ENCODE results near the gene NSUN3. TPM values are rescaled to one million over a fixed set of nuclear protein-coding genes. Genes with fewer than 3 reads are reported as not detected.

NSUN3 gene
- total and polyA plus RNA-seq, 10 of the 15 experiments (the other 5 are each of a cell fraction or from before 2014, with no cell fraction given), result 9.1 to 20.3 (median 11.7) TPM

DNA sequence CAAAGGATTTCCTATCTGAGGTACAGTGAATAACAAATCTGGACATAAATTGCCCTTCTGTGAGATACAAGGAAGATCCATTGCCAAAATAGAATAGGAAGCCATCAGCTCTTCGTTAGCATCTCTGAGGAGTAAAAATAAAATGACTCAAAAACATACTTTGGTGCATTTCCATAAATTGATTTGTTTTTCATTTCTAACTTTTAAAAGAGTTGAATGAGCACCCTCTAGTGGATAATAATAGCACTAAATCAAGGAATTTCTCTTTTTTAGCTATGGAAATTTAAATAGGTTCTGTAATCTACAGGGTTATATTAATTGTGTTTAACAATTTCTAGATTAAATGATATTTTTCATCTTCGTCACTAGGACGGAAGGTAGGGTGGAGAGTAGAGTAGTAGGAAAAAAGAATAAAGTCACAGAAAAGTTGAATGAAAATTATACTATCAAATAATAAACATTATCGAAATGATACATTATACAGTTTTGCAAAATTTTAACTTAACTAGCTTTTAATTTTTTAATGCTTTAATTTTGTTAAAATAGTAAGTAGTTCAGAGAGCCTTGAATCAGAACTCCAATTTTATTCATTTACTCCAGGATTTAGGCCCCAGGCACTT is 6.4 kb downstream of the NSUN3 start (continued):
- TF ChIP-seq, protein P1, sequence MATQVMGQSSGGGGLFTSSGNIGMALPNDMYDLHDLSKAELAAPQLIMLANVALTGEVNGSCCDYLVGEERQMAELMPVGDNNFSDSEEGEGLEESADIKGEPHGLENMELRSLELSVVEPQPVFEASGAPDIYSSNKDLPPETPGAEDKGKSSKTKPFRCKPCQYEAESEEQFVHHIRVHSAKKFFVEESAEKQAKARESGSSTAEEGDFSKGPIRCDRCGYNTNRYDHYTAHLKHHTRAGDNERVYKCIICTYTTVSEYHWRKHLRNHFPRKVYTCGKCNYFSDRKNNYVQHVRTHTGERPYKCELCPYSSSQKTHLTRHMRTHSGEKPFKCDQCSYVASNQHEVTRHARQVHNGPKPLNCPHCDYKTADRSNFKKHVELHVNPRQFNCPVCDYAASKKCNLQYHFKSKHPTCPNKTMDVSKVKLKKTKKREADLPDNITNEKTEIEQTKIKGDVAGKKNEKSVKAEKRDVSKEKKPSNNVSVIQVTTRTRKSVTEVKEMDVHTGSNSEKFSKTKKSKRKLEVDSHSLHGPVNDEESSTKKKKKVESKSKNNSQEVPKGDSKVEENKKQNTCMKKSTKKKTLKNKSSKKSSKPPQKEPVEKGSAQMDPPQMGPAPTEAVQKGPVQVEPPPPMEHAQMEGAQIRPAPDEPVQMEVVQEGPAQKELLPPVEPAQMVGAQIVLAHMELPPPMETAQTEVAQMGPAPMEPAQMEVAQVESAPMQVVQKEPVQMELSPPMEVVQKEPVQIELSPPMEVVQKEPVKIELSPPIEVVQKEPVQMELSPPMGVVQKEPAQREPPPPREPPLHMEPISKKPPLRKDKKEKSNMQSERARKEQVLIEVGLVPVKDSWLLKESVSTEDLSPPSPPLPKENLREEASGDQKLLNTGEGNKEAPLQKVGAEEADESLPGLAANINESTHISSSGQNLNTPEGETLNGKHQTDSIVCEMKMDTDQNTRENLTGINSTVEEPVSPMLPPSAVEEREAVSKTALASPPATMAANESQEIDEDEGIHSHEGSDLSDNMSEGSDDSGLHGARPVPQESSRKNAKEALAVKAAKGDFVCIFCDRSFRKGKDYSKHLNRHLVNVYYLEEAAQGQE (IDR thresholded peaks at IDR 0.05; ENCODE audit: low read depth, low read length), result no peak
- TF ChIP-seq ZNF622 (IDR thresholded peaks at IDR 0.05), result no peak
- TF ChIP-seq KDM1A (IDR thresholded peaks at IDR 0.05; ENCODE audit: borderline replicate concordance), result no peak
- no peak for TF ChIP-seq EZH2 (IDR thresholded peaks at IDR 0.05; ENCODE audit: borderline replicate concordance, control insufficient read depth, low read depth, low read length)
- no peak for TF ChIP-seq RB1 (IDR thresholded peaks at IDR 0.05; ENCODE audit: borderline replicate concordance)
- TF ChIP-seq, protein P2, sequence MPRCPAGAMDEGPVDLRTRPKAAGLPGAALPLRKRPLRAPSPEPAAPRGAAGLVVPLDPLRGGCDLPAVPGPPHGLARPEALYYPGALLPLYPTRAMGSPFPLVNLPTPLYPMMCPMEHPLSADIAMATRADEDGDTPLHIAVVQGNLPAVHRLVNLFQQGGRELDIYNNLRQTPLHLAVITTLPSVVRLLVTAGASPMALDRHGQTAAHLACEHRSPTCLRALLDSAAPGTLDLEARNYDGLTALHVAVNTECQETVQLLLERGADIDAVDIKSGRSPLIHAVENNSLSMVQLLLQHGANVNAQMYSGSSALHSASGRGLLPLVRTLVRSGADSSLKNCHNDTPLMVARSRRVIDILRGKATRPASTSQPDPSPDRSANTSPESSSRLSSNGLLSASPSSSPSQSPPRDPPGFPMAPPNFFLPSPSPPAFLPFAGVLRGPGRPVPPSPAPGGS (IDR thresholded peaks at IDR 0.05; ENCODE audit: borderline replicate concordance, insufficient read depth, low read depth, low read length, poor library complexity, severe bottlenecking), result no peak
- TF ChIP-seq, protein P3, sequence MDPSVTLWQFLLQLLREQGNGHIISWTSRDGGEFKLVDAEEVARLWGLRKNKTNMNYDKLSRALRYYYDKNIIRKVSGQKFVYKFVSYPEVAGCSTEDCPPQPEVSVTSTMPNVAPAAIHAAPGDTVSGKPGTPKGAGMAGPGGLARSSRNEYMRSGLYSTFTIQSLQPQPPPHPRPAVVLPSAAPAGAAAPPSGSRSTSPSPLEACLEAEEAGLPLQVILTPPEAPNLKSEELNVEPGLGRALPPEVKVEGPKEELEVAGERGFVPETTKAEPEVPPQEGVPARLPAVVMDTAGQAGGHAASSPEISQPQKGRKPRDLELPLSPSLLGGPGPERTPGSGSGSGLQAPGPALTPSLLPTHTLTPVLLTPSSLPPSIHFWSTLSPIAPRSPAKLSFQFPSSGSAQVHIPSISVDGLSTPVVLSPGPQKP (IDR thresholded peaks at IDR 0.05; ENCODE audit: low read depth, low read length), result no peak
- TF ChIP-seq, protein P4, sequence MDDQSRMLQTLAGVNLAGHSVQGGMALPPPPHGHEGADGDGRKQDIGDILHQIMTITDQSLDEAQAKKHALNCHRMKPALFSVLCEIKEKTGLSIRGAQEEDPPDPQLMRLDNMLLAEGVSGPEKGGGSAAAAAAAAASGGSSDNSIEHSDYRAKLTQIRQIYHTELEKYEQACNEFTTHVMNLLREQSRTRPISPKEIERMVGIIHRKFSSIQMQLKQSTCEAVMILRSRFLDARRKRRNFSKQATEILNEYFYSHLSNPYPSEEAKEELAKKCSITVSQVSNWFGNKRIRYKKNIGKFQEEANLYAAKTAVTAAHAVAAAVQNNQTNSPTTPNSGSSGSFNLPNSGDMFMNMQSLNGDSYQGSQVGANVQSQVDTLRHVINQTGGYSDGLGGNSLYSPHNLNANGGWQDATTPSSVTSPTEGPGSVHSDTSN (IDR thresholded peaks at IDR 0.05; ENCODE audit: insufficient replicate concordance, low read depth, low read length), result no peak
- no peak for TF ChIP-seq IKZF2 (IDR thresholded peaks at IDR 0.05)
- TF ChIP-seq HDAC6 (IDR thresholded peaks at IDR 0.05; ENCODE audit: unreplicated experiment), result no peak
- no peak for TF ChIP-seq SREBF2 (IDR thresholded peaks at IDR 0.05; ENCODE audit: low read length)
- no peak for TF ChIP-seq MYB (IDR thresholded peaks at IDR 0.05; ENCODE audit: borderline replicate concordance, low read depth, low read length)
- no peak for TF ChIP-seq STAT1 (conservative IDR thresholded peaks at IDR 0.05)
- no peak for TF ChIP-seq WRNIP1 (IDR thresholded peaks at IDR 0.05; ENCODE audit: borderline replicate concordance, low read depth, low read length)
- TF ChIP-seq FOXK2 (IDR thresholded peaks at IDR 0.05), result no peak
- 0 out of 2 replicates have a peak, but pooled peaks have one; percentile 15 for TF ChIP-seq SMARCA5 (IDR thresholded peaks at IDR 0.05)
- peak; percentile 23; the same call in 1 of the 2 replicates for TF ChIP-seq RAD21 (IDR thresholded peaks at IDR 0.05; ENCODE audit: insufficient read depth, low read depth, low read length)
- TF ChIP-seq JUND (IDR thresholded peaks at IDR 0.05; ENCODE audit: low read depth, low read length), result no peak
- TF ChIP-seq, protein P5, sequence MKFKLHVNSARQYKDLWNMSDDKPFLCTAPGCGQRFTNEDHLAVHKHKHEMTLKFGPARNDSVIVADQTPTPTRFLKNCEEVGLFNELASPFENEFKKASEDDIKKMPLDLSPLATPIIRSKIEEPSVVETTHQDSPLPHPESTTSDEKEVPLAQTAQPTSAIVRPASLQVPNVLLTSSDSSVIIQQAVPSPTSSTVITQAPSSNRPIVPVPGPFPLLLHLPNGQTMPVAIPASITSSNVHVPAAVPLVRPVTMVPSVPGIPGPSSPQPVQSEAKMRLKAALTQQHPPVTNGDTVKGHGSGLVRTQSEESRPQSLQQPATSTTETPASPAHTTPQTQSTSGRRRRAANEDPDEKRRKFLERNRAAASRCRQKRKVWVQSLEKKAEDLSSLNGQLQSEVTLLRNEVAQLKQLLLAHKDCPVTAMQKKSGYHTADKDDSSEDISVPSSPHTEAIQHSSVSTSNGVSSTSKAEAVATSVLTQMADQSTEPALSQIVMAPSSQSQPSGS (IDR thresholded peaks at IDR 0.05; ENCODE audit: low read length), result no peak
- no peak for TF ChIP-seq MXI1 (IDR thresholded peaks at IDR 0.05; ENCODE audit: low read depth, low read length)
- TF ChIP-seq, protein P6, sequence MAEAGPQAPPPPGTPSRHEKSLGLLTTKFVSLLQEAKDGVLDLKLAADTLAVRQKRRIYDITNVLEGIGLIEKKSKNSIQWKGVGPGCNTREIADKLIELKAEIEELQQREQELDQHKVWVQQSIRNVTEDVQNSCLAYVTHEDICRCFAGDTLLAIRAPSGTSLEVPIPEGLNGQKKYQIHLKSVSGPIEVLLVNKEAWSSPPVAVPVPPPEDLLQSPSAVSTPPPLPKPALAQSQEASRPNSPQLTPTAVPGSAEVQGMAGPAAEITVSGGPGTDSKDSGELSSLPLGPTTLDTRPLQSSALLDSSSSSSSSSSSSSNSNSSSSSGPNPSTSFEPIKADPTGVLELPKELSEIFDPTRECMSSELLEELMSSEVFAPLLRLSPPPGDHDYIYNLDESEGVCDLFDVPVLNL (IDR thresholded peaks at IDR 0.05; ENCODE audit: low read depth, low read length), result no peak
